Stomach (tissue), 9 donors: ENCODE results near the gene USP24. TPM values are rescaled to one million over a fixed set of nuclear protein-coding genes. Genes with fewer than 3 reads are reported as not detected.
A peak's percentile ranks its signal among the peaks of the same experiment; 100 is the strongest.

Experiments used
- DNase-seq, 2 donors: peaks; one replicate each; pipeline versions ENCODE4 v3.0.0 to v3.0.0-alpha.2; 2013 to 2019
- H3K27ac ChIP-seq, 5 donors: fragments of 200-600 bp in 4 of 5; sonication (generic) in 4 of 5; one replicate each; pipeline ENCODE4 v1.5.1; 2013 to 2019; ENCODE audit warnings: mild to moderate bottlenecking in 1 of 5, moderate library complexity in 1 of 5
- H3K27me3 ChIP-seq, 3 donors: fragments of 200-600 bp; sonication (generic); one replicate each; pipeline ENCODE4 v1.5.1; 2017 to 2019; ENCODE audit warnings: mixed run types in 1 of 3
- H3K36me3 ChIP-seq, 4 donors: fragments of 200-600 bp; sonication (generic); 1 replicate in 3 of 4; 2 replicates in 1 of 4; pipeline ENCODE4 v1.5.1; 2016 to 2019
- H3K4me1 ChIP-seq, 4 donors: fragments of 200-600 bp; sonication (generic); one replicate each; pipeline ENCODE4 v1.5.1; 2016 to 2019
- H3K4me3 ChIP-seq, 4 donors: fragments of 200-600 bp; sonication (generic) in 3 of 4; one replicate each; pipeline ENCODE4 v1.5.1; 2016 to 2019; ENCODE audit warnings: mild to moderate bottlenecking in 1 of 4
- H3K9me3 ChIP-seq, 4 donors: fragments of 200-600 bp; sonication (generic); one replicate each; pipeline ENCODE4 v1.5.1; 2016 to 2019
- CTCF ChIP-seq, 7 experiments: fragments of 450-650 bp in 4 of 7; fragments of 200-600 bp in 3 of 7; sonication (generic) in 3 of 7; IDR thresholded peaks; one replicate each; pipeline ENCODE4 v1.5.1; 2016 to 2019; ENCODE audit warnings: antibody characterized with exemption in 7 of 7, control low read depth in 2 of 7, mild to moderate bottlenecking in 1 of 7
- EP300 ChIP-seq: sonication (generic); formaldehyde crosslinking; IDR thresholded peaks from one replicate; pipeline ENCODE4 v1.6.1; 2017; ENCODE audit warnings: antibody characterized with exemption
- POLR2A ChIP-seq, 4 donors: fragments of 450-650 bp; IDR thresholded peaks; one replicate each; pipeline ENCODE4 v1.6.1; 2016; ENCODE audit warnings: antibody characterized with exemption in 4 of 4, control low read depth in 2 of 4, mild to moderate bottlenecking in 1 of 4, moderate library complexity in 1 of 4
- POLR2AphosphoS5 ChIP-seq, 3 donors: sonication (generic); formaldehyde crosslinking; IDR thresholded peaks; one replicate each; pipeline ENCODE4 v1.6.1; 2016; ENCODE audit warnings: antibody characterized with exemption in 3 of 3
- WGBS, 5 donors: extraction: QIAGEN DNeasy Blood & Tissue Kit in 3 of 5; methylation state at CpG; one replicate each; pipeline versions ENCODE4 v1.1.5 to v1.1.7; 2013 to 2018; 5-methylcytosine and 5-hydroxymethylcytosine counted together
- intact Hi-C: fragments of 100-400 bp; cut with DNase I; formaldehyde crosslinking; loops from one replicate; pipeline ENCODE4 v1.15.1; 2023; ENCODE audit warnings: low total_unique reads
- polyA plus RNA-seq, 3 donors: library from polyadenylated mRNA; stranded (reverse); fragments of 200-250 nt; gene quantifications; one replicate each; pipeline ENCODE4 v1.2.3, GENCODE V29; 2013
- total RNA-seq, 5 donors: library from RNA; depleted of rRNA; stranded (reverse); fragments of >200 nt; gene quantifications; one replicate each; pipeline versions ENCODE4 v1.1.0 to v1.2.3, GENCODE V29; 2014 to 2016
- donor health status: healthy with polysubstance abuse.
- donor health status: Bipolar disorder and iron deficiency.
- donor health status: healthy.

The USP24 gene
- total and polyA plus RNA-seq, 8 donors: 5.5 to 114 (median 17.0) TPM

- intact Hi-C loops: no loop called here
- Histone ChIP-seq H3K27me3 (no peaks in the 10 kb centered on the region), H3K4me1 (peaks cover 0 to 22% (median 9%) of the 10 kb centered on the region in 4 donors), H3K36me3 (peaks cover 10 to 36% (median 35%) of the 10 kb centered on the region in 4 donors), H3K9me3 (no peaks in the 10 kb centered on the region), H3K27ac (peak overlapping the region in 2 of 5 donors; percentile 9 to 40), H3K4me3 (no peak overlapping the region)
- 42 to 60% (median 55%) methylated on average over 8 to 12 of the region's 12 CpGs for WGBS, 5 donors
- DNase-seq: no peak
- no peak for TF ChIP-seq POLR2A (IDR thresholded peaks at IDR 0.05)
- TF ChIP-seq CTCF (IDR thresholded peaks at IDR 0.05): no peak
- TF ChIP-seq POLR2AphosphoS5 (IDR thresholded peaks at IDR 0.05): no peak
- TF ChIP-seq EP300: no peak
These were observed 151.0 kb downstream of the USP24 start for GRCh38 chr1:55064071-55064581.

GRCh38 chr1:55063577-55063942 is 151.6 kb downstream of the USP24 start:
- Histone ChIP-seq H3K27me3 (no peaks in the 10 kb centered on the region), H3K4me1 (peaks cover 0 to 22% (median 9%) of the 10 kb centered on the region in 4 donors), H3K27ac (peak overlapping the region in 1 of 5 donors; percentile 40), H3K9me3 (no peaks in the 10 kb centered on the region), H3K36me3 (peaks cover 6 to 30% (median 29%) of the 10 kb centered on the region in 4 donors), H3K4me3 (no peak overlapping the region)
- 82 to 92% (median 87%) methylated on average over 5 to 9 of the region's 9 CpGs for WGBS, 5 donors
- TF ChIP-seq EP300 (no peak), POLR2A (IDR thresholded peaks at IDR 0.05) (no peak), CTCF (IDR thresholded peaks at IDR 0.05) (no peak), POLR2AphosphoS5 (IDR thresholded peaks at IDR 0.05) (no peak)
- intact Hi-C loops: no loop called here
- DNase-seq: no peak

GRCh38 chr1:55062801-55063576 is 152.2 kb downstream of the USP24 start:
- intact Hi-C loops: no loop called here
- H3K27me3 ChIP-seq: no peaks in the 10 kb centered on the region
- no peaks in the 10 kb centered on the region for H3K9me3 ChIP-seq
- H3K27ac ChIP-seq: peak overlapping the region in 1 of 5 donors; percentile 7
- H3K4me3 ChIP-seq: no peak overlapping the region
- TF ChIP-seq EP300: no peak
- H3K36me3 ChIP-seq: peaks cover under 1 to 25% (median 23%) of the 10 kb centered on the region in 4 donors
- DNase-seq: no peak
- 88 to 94% (median 91%) methylated on average over 17 to 29 of the region's 29 CpGs for WGBS, 5 donors
- H3K4me1 ChIP-seq: peaks cover 0 to 22% (median 9%) of the 10 kb centered on the region in 4 donors

- TF ChIP-seq CTCF (IDR thresholded peaks at IDR 0.05) (no peak), POLR2AphosphoS5 (IDR thresholded peaks at IDR 0.05) (no peak), EP300 (no peak), POLR2A (IDR thresholded peaks at IDR 0.05) (no peak)
- Histone ChIP-seq H3K4me3 (no peak overlapping the region), H3K9me3 (no peaks in the 10 kb centered on the region), H3K27me3 (no peaks in the 10 kb centered on the region), H3K36me3 (peaks cover 0 to 13% (median 11%) of the 10 kb centered on the region in 4 donors), H3K4me1 (peaks cover 0 to 22% (median 9%) of the 10 kb centered on the region in 4 donors), H3K27ac (peak overlapping the region in 1 of 5 donors; percentile 7)
- 50 to 81% (median 69%) methylated on average over 2 to 4 of the region's 4 CpGs for WGBS, 5 donors
- intact Hi-C loops: no loop called here
- DNase-seq: no peak
These were observed 153.3 kb downstream of the USP24 start for GRCh38 chr1:55061706-55062321.
